Lower leg skin (tissue), 3 donors: ENCODE measurements around the gene STARD8.

Source experiments
- POLR2A ChIP-seq, 2 donors: fragments of 450-650 bp; IDR thresholded peaks; one replicate each; pipeline ENCODE4 v1.6.1; 2016 to 2017; ENCODE audit warnings: antibody characterized with exemption in 2 of 2, mild to moderate bottlenecking in 1 of 2, moderate library complexity in 1 of 2
- TF ChIP-seq, protein P1 (sequence below), 3 donors: fragments of 450-650 bp; IDR thresholded peaks; one replicate each; pipeline ENCODE4 v1.5.1; 2016; ENCODE audit warnings: antibody characterized with exemption in 3 of 3, mild to moderate bottlenecking in 3 of 3, moderate library complexity in 2 of 3

DNA sequence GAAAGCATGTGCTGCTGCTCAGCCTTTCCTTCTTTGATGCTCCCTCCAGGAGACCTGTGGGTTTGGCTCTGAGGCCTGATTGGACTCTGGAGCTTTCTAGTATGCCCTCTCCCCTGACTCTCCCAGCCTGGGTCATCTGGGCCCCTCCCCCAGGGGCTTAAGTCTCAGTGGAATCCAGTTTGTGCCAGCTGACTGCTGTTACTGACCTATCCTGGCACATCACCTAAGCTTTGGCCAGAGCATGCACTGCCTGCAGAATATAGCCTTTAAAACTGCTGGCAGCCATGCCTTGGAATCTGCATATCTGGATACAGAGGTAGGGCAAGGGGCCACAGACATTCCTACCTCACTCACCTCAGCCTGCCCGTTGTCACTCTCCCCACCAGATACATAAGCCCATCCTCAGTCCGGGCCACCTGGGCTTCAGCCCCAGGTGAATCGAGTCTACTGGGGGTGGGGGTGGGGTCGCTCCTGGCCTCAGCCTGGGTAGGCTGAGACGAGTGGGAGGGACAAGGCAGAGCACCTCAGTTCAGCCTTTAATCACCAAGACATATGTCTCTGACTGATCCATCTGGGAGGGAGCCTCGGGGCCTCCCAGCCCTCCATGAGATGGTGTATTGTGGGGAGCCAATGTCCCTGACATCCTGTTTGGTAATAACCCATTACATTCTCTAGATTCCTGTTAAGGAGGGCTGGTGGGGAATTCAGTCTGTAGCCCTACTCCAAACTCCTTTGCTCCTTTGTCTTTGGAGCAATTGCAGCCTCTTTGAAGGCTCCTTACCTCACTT is 61.2 kb downstream of the STARD8 start:
- TF ChIP-seq, protein P1, sequence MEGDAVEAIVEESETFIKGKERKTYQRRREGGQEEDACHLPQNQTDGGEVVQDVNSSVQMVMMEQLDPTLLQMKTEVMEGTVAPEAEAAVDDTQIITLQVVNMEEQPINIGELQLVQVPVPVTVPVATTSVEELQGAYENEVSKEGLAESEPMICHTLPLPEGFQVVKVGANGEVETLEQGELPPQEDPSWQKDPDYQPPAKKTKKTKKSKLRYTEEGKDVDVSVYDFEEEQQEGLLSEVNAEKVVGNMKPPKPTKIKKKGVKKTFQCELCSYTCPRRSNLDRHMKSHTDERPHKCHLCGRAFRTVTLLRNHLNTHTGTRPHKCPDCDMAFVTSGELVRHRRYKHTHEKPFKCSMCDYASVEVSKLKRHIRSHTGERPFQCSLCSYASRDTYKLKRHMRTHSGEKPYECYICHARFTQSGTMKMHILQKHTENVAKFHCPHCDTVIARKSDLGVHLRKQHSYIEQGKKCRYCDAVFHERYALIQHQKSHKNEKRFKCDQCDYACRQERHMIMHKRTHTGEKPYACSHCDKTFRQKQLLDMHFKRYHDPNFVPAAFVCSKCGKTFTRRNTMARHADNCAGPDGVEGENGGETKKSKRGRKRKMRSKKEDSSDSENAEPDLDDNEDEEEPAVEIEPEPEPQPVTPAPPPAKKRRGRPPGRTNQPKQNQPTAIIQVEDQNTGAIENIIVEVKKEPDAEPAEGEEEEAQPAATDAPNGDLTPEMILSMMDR (IDR thresholded peaks at IDR 0.05) = no peak
- TF ChIP-seq POLR2A (IDR thresholded peaks at IDR 0.05) = no peak
